Measurements from ENCODE around the gene AGO1.
A peak's percentile ranks its signal among the peaks of the same experiment; 100 is the strongest.

The AGO1 gene

DNA sequence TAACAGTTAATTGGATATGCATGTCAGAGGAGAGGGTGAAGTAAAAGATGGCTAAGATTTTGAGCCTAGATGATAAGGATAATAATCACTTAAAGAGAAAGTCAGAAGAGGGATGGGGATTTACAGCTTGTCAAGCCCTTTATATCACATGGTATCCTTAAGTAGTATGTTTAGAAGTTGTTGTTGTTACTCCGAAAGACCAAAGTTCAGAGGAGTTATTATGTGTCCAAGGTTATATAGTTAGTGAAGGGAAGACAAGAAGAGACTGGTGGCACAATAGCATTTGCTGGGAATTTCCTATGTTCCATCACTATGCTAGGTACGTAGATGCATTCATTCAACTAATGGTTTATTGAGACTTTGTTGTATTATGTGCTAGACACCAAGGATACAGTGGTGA, 30.8 kb upstream of the AGO1 start:
- in situ Hi-C loops (cut with MboI; ENCODE audit: low sequenced_read_pairs, unreplicated experiment): no loop called here
- no peak for DNase-seq (ENCODE audit: low spot score)
- TF ChIP-seq, protein P1, sequence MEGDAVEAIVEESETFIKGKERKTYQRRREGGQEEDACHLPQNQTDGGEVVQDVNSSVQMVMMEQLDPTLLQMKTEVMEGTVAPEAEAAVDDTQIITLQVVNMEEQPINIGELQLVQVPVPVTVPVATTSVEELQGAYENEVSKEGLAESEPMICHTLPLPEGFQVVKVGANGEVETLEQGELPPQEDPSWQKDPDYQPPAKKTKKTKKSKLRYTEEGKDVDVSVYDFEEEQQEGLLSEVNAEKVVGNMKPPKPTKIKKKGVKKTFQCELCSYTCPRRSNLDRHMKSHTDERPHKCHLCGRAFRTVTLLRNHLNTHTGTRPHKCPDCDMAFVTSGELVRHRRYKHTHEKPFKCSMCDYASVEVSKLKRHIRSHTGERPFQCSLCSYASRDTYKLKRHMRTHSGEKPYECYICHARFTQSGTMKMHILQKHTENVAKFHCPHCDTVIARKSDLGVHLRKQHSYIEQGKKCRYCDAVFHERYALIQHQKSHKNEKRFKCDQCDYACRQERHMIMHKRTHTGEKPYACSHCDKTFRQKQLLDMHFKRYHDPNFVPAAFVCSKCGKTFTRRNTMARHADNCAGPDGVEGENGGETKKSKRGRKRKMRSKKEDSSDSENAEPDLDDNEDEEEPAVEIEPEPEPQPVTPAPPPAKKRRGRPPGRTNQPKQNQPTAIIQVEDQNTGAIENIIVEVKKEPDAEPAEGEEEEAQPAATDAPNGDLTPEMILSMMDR (IDR thresholded peaks at IDR 0.05; ENCODE audit: borderline replicate concordance, control extremely low read depth, extremely low read depth, insufficient read depth, missing control alignments): no peak

- TF ChIP-seq, protein P1 (IDR thresholded peaks at IDR 0.05; ENCODE audit: borderline replicate concordance, control extremely low read depth, extremely low read depth, insufficient read depth, missing control alignments): no peak
- in situ Hi-C loops (cut with MboI; ENCODE audit: low sequenced_read_pairs, unreplicated experiment): no loop called here
- no peak for DNase-seq (ENCODE audit: low spot score)
These were observed 27.9 kb upstream of the AGO1 start for GRCh38 chr1:35854989-35855700.

GRCh38 chr1:35856964-35857363, 26.0 kb upstream of the AGO1 start:
- TF ChIP-seq, protein P1 (IDR thresholded peaks at IDR 0.05; ENCODE audit: borderline replicate concordance, control extremely low read depth, extremely low read depth, insufficient read depth, missing control alignments): no peak
- in situ Hi-C loops (cut with MboI; ENCODE audit: low sequenced_read_pairs, unreplicated experiment): no loop called here
- DNase-seq (ENCODE audit: low spot score): no peak

DNA sequence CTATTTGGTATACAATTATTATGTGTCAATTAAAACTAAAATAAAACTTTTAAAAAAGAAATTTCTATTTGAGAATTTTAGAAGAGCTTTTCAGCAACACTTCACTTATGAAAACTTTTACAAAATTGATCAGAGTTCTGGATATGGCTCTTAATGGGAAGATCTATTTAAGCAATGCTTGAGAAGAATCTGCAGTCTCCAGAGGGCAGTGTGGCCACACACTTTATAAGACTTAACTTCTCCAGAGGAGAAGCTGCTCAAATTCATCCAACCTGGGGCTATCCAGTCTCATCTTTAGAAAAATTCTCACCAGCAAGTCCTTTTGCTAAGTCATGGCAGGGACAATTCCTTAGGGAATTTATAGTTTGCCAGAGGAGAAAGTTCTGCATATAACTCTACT, 25.2 kb upstream of the AGO1 start:
- DNase-seq (ENCODE audit: low spot score): peak; percentile 29
- TF ChIP-seq, protein P1 (IDR thresholded peaks at IDR 0.05; ENCODE audit: borderline replicate concordance, control extremely low read depth, extremely low read depth, insufficient read depth, missing control alignments): no peak
- in situ Hi-C loops (cut with MboI; ENCODE audit: low sequenced_read_pairs, unreplicated experiment): no loop called here

DNA sequence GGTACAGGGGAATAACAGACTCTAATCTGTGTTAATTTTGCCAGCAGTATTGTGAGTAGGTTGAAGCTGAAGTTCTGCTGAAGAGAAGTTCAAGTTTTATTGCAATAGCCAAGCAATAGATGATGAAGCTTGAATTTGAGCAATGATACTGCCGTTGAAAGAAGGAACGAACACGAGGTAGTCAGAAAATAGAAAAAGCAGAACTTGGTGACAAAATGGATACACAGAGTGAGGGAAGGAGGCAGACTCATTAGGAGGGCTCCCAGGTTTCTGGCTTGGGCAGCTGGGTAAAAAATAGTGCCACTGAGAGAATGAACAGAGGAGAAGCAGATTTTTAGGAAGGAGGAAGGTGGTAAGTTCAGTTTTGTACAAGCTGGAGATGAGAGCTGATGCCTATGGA, 22.3 kb upstream of the AGO1 start:
- in situ Hi-C loops (cut with MboI; ENCODE audit: low sequenced_read_pairs, unreplicated experiment): no loop called here
- TF ChIP-seq, protein P1 (IDR thresholded peaks at IDR 0.05; ENCODE audit: borderline replicate concordance, control extremely low read depth, extremely low read depth, insufficient read depth, missing control alignments): no peak
- no peak for DNase-seq (ENCODE audit: low spot score)

GRCh38 chr1:35863136-35863535, 19.9 kb upstream of the AGO1 start:
- in situ Hi-C loops (cut with MboI; ENCODE audit: low sequenced_read_pairs, unreplicated experiment): no loop called here
- TF ChIP-seq, protein P1 (IDR thresholded peaks at IDR 0.05; ENCODE audit: borderline replicate concordance, control extremely low read depth, extremely low read depth, insufficient read depth, missing control alignments): no peak
- no peak for DNase-seq (ENCODE audit: low spot score)
